HG03439 (cell line): Measurements from ENCODE around the gene MYO1A.
A peak's percentile ranks its signal among the peaks of the same experiment; 100 is the strongest.
"Not testable (repeated sequence)": the region's sequence is repeated elsewhere in the genome, so short reads cannot be mapped to it uniquely, and the experiment has no call there.

Experiments
- ATAC-seq: cut with Tn5 transposase; IDR thresholded peaks from one replicate; pipeline ENCODE4 v1.9.1; 2021; ENCODE audit warnings: mild to moderate bottlenecking, moderate library complexity; ENCODE audit not compliant: unreplicated experiment

The MYO1A gene

GRCh38 chr12:57087691-57088353 is 37.9 kb upstream of the MYO1A start:
- peak; percentile 32 for ATAC-seq

GRCh38 chr12:57087010-57087690 is 37.2 kb upstream of the MYO1A start:
- peak; percentile 33 for ATAC-seq

GRCh38 chr12:57086493-57087009 is 36.6 kb upstream of the MYO1A start:
- no peak for ATAC-seq

GRCh38 chr12:57085999-57086492 is 36.1 kb upstream of the MYO1A start:
- no peak for ATAC-seq

DNA sequence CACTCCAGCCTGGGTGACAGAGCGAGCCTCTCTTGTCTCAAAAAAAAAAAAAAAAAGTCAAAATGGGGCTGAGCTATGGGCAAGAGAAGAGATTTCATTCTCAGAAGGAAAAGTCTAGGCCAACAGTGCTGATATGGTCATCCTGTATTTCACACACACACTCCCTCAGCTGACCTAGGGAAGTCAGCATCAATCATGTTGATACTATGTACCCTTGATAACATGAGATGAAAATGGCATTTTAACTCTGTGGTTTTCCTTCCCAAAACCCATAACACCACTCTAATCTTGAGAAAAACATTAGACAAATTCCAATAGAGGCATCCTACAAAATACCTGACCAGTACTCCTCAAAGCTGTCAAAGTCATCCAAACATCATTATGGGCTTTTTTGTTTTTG is 30.9 kb upstream of the MYO1A start:
- no peak for ATAC-seq

- ATAC-seq = no peak
Observed at GRCh38 chr12:57079821-57080220, 29.9 kb upstream of the MYO1A start.

GRCh38 chr12:57078519-57079404 is 28.8 kb upstream of the MYO1A start, which contains the start of gene NEMP1:
Gene NEMP1 (minus strand): TSS chr12:57078791. CDS start chr12:57078745, 46 bp downstream.
- peak; percentile 96 for ATAC-seq

GRCh38 chr12:57073566-57074450 is 23.9 kb upstream of the MYO1A start:
- not testable (repeated sequence) for ATAC-seq

DNA sequence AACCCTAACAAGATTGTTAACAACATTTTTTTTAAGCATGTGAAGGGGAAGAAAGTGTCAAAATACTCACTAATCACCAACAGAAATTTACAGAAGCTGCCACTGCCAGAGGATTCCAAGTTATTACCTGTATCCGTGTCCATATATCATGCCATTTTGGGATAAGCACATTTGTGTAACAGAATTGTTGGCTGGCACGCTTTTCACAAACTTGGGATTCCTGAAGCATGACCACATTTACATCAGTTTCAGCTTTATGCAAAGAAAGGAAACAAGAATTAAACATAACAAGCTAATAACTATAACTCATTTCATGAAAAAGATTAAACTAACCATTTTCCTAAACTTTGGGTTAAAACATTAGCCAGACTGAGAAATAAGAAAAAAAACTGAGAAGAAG is 22.7 kb upstream of the MYO1A start:
- ATAC-seq = no peak

GRCh38 chr12:57069523-57069922 is 19.6 kb upstream of the MYO1A start:
- ATAC-seq = peak; percentile 75

DNA sequence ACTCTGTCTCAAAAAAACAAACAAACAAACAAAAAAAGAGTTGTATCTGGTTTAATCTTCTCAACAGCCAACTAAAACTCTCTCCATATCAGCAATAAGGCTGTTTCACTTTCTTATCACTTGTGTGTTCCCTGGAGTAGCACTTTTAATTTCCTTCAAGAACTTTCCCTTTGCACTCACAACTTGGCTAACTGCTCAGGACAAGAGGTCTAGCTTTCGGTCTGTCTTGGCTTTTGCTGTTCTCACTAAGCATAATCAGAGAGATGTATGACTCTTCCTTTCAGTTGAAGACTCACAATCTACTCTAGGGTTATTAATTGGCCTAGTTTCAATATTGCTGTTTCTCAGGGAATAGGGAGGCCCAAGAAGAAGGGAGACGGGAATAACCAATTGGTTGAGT is 16.3 kb upstream of the MYO1A start:
- no peak for ATAC-seq

DNA sequence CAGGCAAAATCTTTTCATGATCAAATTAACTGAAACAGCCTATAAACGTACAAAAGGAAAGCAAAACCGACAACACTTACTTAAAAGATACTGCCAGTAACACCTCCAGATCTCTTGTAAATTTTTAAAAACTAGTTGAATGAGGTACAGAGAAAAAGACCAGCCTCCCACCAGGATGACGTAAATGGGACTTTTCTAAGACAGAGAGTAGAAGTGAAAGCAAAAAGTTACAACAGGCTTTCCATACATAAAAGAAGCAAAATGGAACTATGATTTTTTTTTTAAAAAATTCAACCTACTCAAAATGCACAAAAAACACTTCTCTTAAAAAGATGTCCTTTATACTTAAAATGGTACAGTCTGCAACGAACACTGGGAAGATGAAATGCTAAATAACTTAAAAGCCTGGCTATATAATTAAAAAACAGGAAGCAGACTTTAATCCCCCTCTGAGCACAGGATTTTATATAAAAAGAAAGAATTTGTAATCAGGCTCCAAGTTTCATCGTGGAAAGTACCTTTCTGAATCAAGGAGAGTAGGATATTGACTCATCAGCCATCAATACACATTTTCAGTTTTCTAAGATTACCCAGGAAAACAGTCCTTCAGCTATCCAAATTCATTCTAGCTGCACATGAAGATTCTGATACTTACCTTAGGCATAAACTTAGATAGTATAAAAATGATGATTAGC is 14.2 kb upstream of the MYO1A start:
- peak; percentile 77 for ATAC-seq

GRCh38 chr12:57058454-57058853 is 8.5 kb upstream of the MYO1A start:
- ATAC-seq = no peak

DNA sequence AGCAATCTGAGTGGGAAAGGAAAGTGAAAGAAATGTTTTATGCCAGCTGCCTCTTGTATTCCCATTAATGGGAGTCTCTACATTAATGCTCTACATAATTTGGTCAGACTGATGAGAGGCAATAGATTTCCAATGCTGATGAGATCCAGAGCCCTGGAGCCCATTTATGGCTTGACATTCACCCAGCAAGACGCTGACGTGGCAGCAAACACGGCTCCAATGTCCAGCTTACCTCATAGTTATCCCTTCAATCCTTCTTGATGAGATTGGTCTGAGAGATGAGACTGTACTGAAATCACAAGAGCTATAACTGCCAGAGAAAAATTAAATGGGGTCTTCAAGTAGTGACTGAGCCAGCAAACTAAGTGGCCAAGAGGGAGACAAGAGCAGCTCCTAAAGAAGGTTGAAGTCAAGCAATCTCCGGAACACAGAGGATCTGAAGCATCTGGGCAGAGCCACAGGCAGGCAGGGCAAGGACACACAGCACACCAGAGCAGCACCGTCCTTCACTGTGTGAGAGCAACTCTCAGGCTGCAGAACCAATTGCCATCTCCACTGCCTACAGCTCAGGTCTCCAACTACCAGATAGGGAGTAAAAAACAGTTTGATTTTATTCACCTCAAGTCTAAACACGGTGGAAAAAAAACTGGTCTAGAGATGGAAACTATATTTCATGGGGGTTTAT is 7.3 kb upstream of the MYO1A start:
- ATAC-seq = no peak

- ATAC-seq = no peak
Observed at GRCh38 chr12:57055824-57056223, 5.9 kb upstream of the MYO1A start.

DNA sequence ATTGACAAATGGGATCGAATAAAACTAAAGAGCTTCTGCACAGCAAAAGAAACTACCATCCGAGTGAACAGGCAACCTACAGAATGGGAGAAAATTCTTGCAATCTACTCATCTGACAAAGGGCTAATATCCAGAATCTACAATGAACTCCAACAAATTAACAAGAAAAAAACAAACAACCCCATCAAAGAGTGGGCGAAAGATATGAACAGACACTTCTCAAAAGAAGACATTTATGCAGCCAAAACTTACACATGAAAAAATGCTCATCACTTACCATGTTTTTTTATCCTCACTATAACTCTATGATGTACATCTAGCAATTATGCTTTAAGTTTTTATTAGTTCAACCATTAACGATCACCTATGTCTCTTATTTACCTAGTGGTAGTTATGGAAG is 4.0 kb upstream of the MYO1A start:
- ATAC-seq = not testable (repeated sequence)

DNA sequence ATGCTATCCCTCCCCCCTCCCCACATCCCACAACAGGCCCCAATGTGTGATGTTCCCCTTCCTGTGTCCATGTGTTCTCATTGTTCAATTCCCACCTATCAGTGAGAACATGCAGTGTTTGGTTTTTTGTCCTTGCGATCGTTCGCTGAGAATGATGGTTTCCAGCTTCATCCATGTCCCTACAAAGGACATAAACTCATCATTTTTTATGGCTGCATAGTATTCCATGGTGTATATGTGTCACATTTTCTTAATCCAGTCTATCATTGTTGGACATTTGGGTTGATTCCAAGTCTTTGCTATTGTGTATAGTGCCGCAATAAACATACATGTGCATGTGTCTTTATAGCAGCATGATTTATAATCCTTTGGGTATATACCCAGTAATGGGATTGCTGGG is 3.2 kb upstream of the MYO1A start:
- not testable (repeated sequence) for ATAC-seq

DNA sequence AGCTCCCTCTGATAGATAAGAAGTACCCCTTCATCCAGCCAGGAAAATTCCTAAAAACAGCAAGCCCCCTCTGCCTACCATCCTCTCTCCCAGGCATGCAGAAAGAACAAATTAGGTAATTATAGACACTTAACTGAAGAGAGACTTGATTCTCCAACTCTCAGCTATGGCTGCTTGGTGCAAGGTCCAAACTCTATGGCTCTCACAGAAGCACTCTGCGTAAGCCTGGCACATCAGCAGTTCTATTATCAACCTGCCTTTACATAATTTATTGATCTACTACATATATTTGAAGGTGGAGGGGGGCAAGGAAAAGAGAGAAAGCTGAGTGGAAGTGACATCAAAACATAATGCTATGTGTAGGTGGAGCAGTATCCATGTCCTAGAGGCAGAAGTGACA is 1.1 kb upstream of the MYO1A start:
- ATAC-seq = no peak

DNA sequence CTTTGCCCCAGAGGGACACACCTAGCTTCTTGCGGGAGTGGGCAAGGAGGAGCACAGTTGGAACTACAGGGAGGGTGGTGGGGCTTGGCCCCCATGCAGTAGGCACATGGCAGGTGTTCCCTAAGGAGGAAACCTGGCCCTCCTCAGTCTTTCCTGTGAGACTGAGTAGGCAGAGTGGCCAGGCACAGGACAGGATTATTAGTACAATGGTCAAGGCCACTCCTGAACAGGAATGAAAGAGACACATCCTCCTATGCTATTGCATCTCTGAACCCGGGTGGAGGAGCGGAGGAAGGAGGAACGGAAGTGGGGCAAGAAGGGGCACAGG is 846 bp downstream of the MYO1A start:
- no peak for ATAC-seq
